ENCODE results near the gene UBE2J1.

Gene UBE2J1

GRCh38 chr6:89289710-89290109 is 62.8 kb downstream of the UBE2J1 start:
- no peak for DNase-seq (ENCODE audit: low spot score)
- in situ Hi-C loops (cut with MboI; ENCODE audit: low pct_unique_long_range_greater_than_20kb, low sequenced_read_pairs, unreplicated experiment), result no loop called here
- TF ChIP-seq, protein P1, sequence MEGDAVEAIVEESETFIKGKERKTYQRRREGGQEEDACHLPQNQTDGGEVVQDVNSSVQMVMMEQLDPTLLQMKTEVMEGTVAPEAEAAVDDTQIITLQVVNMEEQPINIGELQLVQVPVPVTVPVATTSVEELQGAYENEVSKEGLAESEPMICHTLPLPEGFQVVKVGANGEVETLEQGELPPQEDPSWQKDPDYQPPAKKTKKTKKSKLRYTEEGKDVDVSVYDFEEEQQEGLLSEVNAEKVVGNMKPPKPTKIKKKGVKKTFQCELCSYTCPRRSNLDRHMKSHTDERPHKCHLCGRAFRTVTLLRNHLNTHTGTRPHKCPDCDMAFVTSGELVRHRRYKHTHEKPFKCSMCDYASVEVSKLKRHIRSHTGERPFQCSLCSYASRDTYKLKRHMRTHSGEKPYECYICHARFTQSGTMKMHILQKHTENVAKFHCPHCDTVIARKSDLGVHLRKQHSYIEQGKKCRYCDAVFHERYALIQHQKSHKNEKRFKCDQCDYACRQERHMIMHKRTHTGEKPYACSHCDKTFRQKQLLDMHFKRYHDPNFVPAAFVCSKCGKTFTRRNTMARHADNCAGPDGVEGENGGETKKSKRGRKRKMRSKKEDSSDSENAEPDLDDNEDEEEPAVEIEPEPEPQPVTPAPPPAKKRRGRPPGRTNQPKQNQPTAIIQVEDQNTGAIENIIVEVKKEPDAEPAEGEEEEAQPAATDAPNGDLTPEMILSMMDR (IDR thresholded peaks at IDR 0.05; ENCODE audit: extremely low read depth, insufficient read depth, missing control alignments), result no peak

- TF ChIP-seq, protein P1 (IDR thresholded peaks at IDR 0.05; ENCODE audit: extremely low read depth, insufficient read depth, missing control alignments), result no peak
- in situ Hi-C loops (cut with MboI; ENCODE audit: low pct_unique_long_range_greater_than_20kb, low sequenced_read_pairs, unreplicated experiment), result no loop called here
- no peak for DNase-seq (ENCODE audit: low spot score)
Measured at GRCh38 chr6:89287351-89288028, 65.0 kb downstream of the UBE2J1 start.

DNA sequence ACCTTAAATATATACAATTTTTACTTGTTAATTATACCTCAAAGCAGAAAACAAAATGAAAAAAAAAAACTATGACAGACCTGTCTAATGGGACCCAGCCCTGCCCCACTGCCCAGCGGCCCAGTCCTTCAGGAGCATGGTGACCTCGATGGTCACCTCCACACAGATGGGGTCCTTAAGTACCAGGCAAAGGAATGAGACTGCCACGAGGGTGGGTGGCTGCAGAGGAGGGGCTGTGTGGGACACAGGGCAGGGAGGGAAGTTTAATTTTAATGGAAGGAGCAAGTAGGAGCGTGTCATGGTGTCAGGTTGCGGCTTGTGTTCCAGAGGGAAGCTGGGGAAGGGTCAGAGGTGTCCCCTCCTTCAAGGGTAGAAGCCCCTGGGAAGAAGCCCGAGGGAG is 66.0 kb downstream of the UBE2J1 start:
- DNase-seq (ENCODE audit: low spot score), result no peak
- TF ChIP-seq, protein P1 (IDR thresholded peaks at IDR 0.05; ENCODE audit: extremely low read depth, insufficient read depth, missing control alignments), result no peak
- in situ Hi-C loops (cut with MboI; ENCODE audit: low pct_unique_long_range_greater_than_20kb, low sequenced_read_pairs, unreplicated experiment), result no loop called here

DNA sequence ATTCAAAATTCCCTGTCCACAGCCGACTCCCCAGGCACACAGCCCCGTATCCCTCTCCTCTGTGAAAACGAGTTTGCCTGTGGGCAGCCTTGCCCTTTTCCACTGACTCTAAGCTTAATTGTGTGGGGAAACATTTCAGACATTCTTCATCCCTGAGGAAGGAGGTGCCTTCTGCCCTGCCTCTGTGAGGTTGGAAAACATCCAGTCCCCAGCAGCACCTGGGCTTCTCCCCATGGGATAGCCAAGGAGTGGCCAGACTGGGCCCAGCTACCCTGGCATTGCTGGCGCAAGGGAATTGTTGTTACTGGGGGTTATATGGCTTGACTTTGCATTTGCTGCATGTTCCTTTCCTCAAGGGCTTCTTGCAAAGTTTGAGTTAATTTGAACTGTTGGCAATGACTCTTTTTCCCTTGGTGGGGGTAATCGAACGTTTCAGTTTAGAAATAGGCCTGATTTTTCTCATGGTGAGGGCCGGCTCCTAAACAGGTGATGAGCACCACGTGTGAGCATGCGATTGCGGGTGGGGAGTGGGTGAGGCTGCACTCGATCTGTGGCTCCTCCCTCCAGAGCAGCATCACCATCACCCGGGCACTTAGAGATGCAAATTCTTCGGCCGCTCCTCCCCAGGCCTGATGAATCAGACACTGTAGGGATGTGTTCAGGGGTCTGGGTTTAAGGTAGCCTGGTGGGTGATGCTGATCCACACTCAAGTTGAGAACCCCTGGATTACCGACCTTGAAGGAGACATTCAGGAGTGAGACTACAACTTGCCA is 67.4 kb downstream of the UBE2J1 start:
- in situ Hi-C loops (cut with MboI; ENCODE audit: low pct_unique_long_range_greater_than_20kb, low sequenced_read_pairs, unreplicated experiment), result no loop called here
- DNase-seq (ENCODE audit: low spot score), result no peak
- TF ChIP-seq, protein P1 (IDR thresholded peaks at IDR 0.05; ENCODE audit: extremely low read depth, insufficient read depth, missing control alignments), result no peak

DNA sequence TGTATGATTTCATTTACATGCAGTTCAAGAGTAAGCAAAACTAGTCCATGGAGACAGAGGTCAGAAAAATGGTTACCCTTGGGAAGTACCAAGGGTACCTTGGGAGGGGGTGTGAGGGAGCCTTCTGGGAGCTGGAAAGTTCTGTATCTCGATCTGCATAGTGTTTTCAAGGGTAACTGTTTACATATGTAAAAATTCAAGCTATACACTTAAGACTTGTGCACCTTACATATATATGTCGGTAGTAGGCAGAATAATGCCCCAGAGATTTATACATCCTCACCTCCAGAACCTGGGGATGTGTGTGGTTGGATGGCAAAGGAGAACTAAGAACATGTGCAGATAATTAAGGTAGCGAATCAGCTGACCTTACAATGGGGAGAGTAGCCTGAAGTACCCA is 68.4 kb downstream of the UBE2J1 start:
- TF ChIP-seq, protein P1 (IDR thresholded peaks at IDR 0.05; ENCODE audit: extremely low read depth, insufficient read depth, missing control alignments), result no peak
- in situ Hi-C loops (cut with MboI; ENCODE audit: low pct_unique_long_range_greater_than_20kb, low sequenced_read_pairs, unreplicated experiment), result no loop called here
- no peak for DNase-seq (ENCODE audit: low spot score)

- in situ Hi-C loops (cut with MboI; ENCODE audit: low pct_unique_long_range_greater_than_20kb, low sequenced_read_pairs, unreplicated experiment), result no loop called here
- TF ChIP-seq, protein P1 (IDR thresholded peaks at IDR 0.05; ENCODE audit: extremely low read depth, insufficient read depth, missing control alignments), result no peak
- DNase-seq (ENCODE audit: low spot score), result no peak
Measured at GRCh38 chr6:89282749-89283148, 69.8 kb downstream of the UBE2J1 start.
